ENCODE data around the gene ELSPBP1.

GRCh38 chr19:48020686-48021085, 26.3 kb downstream of the ELSPBP1 start:
- no peak for TF ChIP-seq POLR2A (IDR thresholded peaks at IDR 0.05)
- TF ChIP-seq CTCF (IDR thresholded peaks at IDR 0.05): no peak
